ENCODE results near the gene SMARCD1.

Gene SMARCD1

DNA sequence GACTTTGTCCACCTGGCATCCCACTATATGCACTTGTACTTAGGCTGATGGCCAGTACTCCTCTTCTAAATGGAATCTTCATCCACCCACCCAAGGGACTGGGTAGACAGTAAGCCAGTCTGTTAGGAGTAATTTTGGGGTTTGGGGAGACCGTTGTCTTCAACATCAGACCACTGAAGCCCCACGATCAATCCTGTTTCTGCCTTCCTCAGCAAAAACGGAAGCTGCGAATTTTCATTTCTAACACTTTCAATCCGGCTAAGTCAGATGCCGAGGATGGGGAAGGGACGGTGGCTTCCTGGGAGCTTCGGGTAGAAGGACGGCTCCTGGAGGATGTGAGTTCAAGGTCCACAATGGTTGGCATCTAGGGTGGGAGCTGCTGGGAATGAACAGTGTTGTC, 2.0 kb downstream of the SMARCD1 start:
- peaks cover 63% of the 10 kb centered on the region for H3K36me3 ChIP-seq (ENCODE audit: insufficient read depth, insufficient read length, low read length)
- H3K9ac ChIP-seq (ENCODE audit: insufficient read length, low read depth), result no peak overlapping the region

DNA sequence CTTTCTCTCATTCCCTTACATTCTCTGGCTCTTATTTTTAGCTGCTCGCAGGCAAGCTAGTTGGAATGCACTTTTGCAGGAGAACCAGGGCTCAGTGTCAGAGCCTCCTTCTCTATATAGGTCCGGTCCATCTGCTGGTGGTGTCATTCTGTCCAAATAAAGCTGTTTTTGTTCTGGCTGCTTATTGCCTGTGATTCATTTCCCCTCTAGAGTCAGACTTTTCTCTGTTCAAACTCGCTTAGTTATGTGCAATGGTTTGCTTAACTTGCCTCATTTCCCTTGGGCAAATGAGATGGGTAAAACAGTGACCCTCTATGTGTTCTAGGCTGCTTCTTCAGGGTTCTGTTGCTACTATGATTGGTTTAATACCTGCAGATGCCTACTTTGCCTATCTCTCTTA, 2.9 kb downstream of the SMARCD1 start:
- no peak overlapping the region for H3K4me3 ChIP-seq (ENCODE audit: insufficient read length, low read depth)
- H3K27me3 ChIP-seq (ENCODE audit: insufficient read depth, insufficient read length), result no peaks in the 10 kb centered on the region
- no peaks in the 10 kb centered on the region for H3K4me1 ChIP-seq (ENCODE audit: insufficient read depth, insufficient read length)
- no peak for DNase-seq (ENCODE audit: low read depth, low spot score)
- H3K9me3 ChIP-seq (ENCODE audit: insufficient read depth, low read length), result no peaks in the 10 kb centered on the region
- peaks cover 70% of the 10 kb centered on the region for H3K36me3 ChIP-seq (ENCODE audit: insufficient read depth, insufficient read length, low read length)
- TF ChIP-seq ZNF274 (IDR thresholded peaks at IDR 0.05; ENCODE audit: low read depth, low read length) (no peak), YY1 (IDR thresholded peaks at IDR 0.05; ENCODE audit: insufficient read depth, insufficient read length) (no peak), SUZ12 (IDR thresholded peaks at IDR 0.05; ENCODE audit: extremely low read depth, insufficient read depth, insufficient read length) (no peak)
- no peak overlapping the region for H3K9ac ChIP-seq (ENCODE audit: insufficient read length, low read depth)

More for the DNA sequence above, 2.0 kb downstream of the SMARCD1 start:
- no peaks in the 10 kb centered on the region for H3K9me3 ChIP-seq (ENCODE audit: insufficient read depth, low read length)
- no peak for DNase-seq (ENCODE audit: low read depth, low spot score)
- no peaks in the 10 kb centered on the region for H3K27me3 ChIP-seq (ENCODE audit: insufficient read depth, insufficient read length)
- no peaks in the 10 kb centered on the region for H3K4me1 ChIP-seq (ENCODE audit: insufficient read depth, insufficient read length)
- H3K4me3 ChIP-seq (ENCODE audit: insufficient read length, low read depth), result no peak overlapping the region
- no peak for TF ChIP-seq YY1 (IDR thresholded peaks at IDR 0.05; ENCODE audit: insufficient read depth, insufficient read length)
- TF ChIP-seq ZNF274 (IDR thresholded peaks at IDR 0.05; ENCODE audit: low read depth, low read length), result no peak
- no peak for TF ChIP-seq SUZ12 (IDR thresholded peaks at IDR 0.05; ENCODE audit: extremely low read depth, insufficient read depth, insufficient read length)

DNA sequence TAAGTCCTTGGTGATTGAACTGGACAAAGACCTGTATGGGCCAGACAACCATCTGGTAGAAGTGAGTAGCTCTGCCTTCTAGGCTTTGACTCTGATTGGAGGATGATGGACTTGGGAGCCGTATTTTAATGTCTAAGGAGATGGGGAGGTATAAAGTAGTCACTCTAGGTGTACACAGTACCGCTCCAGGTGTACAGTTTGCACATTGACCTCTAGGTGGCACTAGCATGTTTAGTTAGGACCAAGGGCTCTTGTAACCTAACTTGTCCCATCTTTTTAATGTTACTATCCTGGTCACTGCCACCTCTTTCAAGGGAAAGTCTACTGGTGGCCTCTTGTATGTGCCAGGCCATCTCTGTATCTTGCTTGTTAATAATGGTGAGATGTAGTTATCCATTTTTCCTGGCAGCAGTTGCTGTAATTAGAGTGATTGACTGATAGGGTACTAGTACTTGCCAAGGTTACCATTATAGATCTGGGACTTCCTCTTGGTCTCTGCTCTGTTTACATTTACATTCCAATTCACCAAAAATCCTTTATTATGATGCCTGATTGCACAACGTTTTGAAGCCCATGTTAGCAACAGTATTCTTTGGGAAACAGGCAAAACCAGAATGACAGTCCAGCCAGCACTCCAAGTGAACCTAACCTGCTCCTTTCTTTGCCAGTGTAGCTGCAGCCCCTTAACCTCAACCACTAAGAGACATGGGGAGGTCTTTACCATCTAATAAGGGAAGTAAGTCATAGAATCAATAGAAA, 3.6 kb downstream of the SMARCD1 start:
- no peak overlapping the region for H3K4me3 ChIP-seq (ENCODE audit: insufficient read length, low read depth)
- no peak overlapping the region for H3K9ac ChIP-seq (ENCODE audit: insufficient read length, low read depth)
- H3K36me3 ChIP-seq (ENCODE audit: insufficient read depth, insufficient read length, low read length), result peaks cover 77% of the 10 kb centered on the region
- TF ChIP-seq ZNF274 (IDR thresholded peaks at IDR 0.05; ENCODE audit: low read depth, low read length) (no peak), YY1 (IDR thresholded peaks at IDR 0.05; ENCODE audit: insufficient read depth, insufficient read length) (no peak), SUZ12 (IDR thresholded peaks at IDR 0.05; ENCODE audit: extremely low read depth, insufficient read depth, insufficient read length) (no peak)
- H3K4me1 ChIP-seq (ENCODE audit: insufficient read depth, insufficient read length), result no peaks in the 10 kb centered on the region
- no peak for DNase-seq (ENCODE audit: low read depth, low spot score)
- no peaks in the 10 kb centered on the region for H3K9me3 ChIP-seq (ENCODE audit: insufficient read depth, low read length)
- no peaks in the 10 kb centered on the region for H3K27me3 ChIP-seq (ENCODE audit: insufficient read depth, insufficient read length)

- Histone ChIP-seq H3K4me1 (ENCODE audit: insufficient read depth, insufficient read length) (no peaks in the 10 kb centered on the region), H3K27me3 (ENCODE audit: insufficient read depth, insufficient read length) (no peaks in the 10 kb centered on the region), H3K4me3 (ENCODE audit: insufficient read length, low read depth) (no peak overlapping the region), H3K9ac (ENCODE audit: insufficient read length, low read depth) (no peak overlapping the region), H3K9me3 (ENCODE audit: insufficient read depth, low read length) (no peaks in the 10 kb centered on the region), H3K36me3 (ENCODE audit: insufficient read depth, insufficient read length, low read length) (peaks cover 87% of the 10 kb centered on the region)
- TF ChIP-seq SUZ12 (IDR thresholded peaks at IDR 0.05; ENCODE audit: extremely low read depth, insufficient read depth, insufficient read length), result no peak
- TF ChIP-seq YY1 (IDR thresholded peaks at IDR 0.05; ENCODE audit: insufficient read depth, insufficient read length), result no peak
- no peak for TF ChIP-seq ZNF274 (IDR thresholded peaks at IDR 0.05; ENCODE audit: low read depth, low read length)
- no peak for DNase-seq (ENCODE audit: low read depth, low spot score)
Observed at GRCh38 chr12:50089730-50090129, 4.6 kb downstream of the SMARCD1 start.

DNA sequence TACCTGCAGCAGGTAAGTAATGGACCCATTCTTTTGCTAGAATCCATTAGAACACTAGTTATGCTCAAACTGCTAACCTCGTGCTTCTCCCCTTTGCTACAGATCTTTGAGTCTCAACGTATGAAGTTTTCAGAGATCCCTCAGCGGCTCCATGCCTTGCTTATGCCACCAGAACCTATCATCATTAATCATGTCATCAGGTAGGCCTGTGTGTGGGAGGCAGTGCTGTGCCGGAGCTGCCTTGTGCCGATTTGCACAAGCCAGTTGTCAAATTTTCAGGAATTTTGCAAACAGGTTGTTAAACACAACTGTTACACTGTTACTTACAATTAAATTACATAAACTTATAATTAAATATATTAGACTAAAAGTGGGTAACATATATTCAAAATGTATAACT, 5.2 kb downstream of the SMARCD1 start:
- Histone ChIP-seq H3K27me3 (ENCODE audit: insufficient read depth, insufficient read length) (no peaks in the 10 kb centered on the region), H3K36me3 (ENCODE audit: insufficient read depth, insufficient read length, low read length) (peaks cover 92% of the 10 kb centered on the region), H3K9ac (ENCODE audit: insufficient read length, low read depth) (no peak overlapping the region), H3K4me3 (ENCODE audit: insufficient read length, low read depth) (no peak overlapping the region), H3K4me1 (ENCODE audit: insufficient read depth, insufficient read length) (no peaks in the 10 kb centered on the region), H3K9me3 (ENCODE audit: insufficient read depth, low read length) (no peaks in the 10 kb centered on the region)
- no peak for DNase-seq (ENCODE audit: low read depth, low spot score)
- TF ChIP-seq YY1 (IDR thresholded peaks at IDR 0.05; ENCODE audit: insufficient read depth, insufficient read length) (no peak), SUZ12 (IDR thresholded peaks at IDR 0.05; ENCODE audit: extremely low read depth, insufficient read depth, insufficient read length) (no peak), ZNF274 (IDR thresholded peaks at IDR 0.05; ENCODE audit: low read depth, low read length) (no peak)

- no peak for DNase-seq (ENCODE audit: low read depth, low spot score)
- H3K9ac ChIP-seq (ENCODE audit: insufficient read length, low read depth), result no peak overlapping the region
- H3K36me3 ChIP-seq (ENCODE audit: insufficient read depth, insufficient read length, low read length), result peaks cover 89% of the 10 kb centered on the region
- H3K27me3 ChIP-seq (ENCODE audit: insufficient read depth, insufficient read length), result no peaks in the 10 kb centered on the region
- TF ChIP-seq SUZ12 (IDR thresholded peaks at IDR 0.05; ENCODE audit: extremely low read depth, insufficient read depth, insufficient read length), result no peak
- TF ChIP-seq ZNF274 (IDR thresholded peaks at IDR 0.05; ENCODE audit: low read depth, low read length), result no peak
- no peak for TF ChIP-seq YY1 (IDR thresholded peaks at IDR 0.05; ENCODE audit: insufficient read depth, insufficient read length)
- H3K9me3 ChIP-seq (ENCODE audit: insufficient read depth, low read length), result no peaks in the 10 kb centered on the region
- no peak overlapping the region for H3K4me3 ChIP-seq (ENCODE audit: insufficient read length, low read depth)
- peaks cover 9% of the 10 kb centered on the region for H3K4me1 ChIP-seq (ENCODE audit: insufficient read depth, insufficient read length)
Observed at GRCh38 chr12:50097952-50098351, 12.8 kb downstream of the SMARCD1 start.

DNA sequence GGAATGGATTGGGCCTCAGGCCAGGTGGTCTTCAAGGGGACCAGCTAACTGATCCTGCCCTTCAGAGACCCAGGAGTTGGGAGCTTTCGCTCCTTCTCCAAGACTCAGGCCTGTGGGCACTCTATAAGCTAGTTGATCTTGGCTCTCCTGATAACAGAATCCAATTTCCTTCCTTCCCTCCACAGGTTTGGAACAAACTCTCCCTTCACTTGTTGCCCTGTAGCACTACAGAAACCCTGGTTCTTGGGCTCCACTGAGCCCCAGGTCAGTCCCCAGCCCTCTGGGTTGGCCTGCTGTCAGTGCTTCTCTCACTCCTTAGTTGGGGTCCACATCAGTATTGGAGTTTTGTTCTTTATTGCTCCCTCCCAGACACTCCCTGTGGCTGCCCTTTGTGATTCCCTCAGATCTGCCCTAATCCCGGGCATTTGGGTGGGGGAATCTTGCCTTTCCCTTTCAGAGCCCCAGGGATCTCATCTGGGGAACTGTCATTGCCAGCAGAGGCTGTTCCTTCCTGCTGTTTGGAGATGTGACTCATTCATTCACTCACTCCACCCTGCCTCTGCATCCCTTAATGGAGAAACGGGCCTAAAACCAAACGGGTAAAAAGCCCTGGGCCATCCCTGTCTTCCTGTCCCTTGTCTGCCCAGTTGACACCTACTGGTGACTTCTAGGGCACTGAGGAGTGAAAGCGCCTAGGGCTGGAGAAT, 14.3 kb downstream of the SMARCD1 start:
- H3K36me3 ChIP-seq (ENCODE audit: insufficient read depth, insufficient read length, low read length), result peaks cover 74% of the 10 kb centered on the region
- no peak overlapping the region for H3K4me3 ChIP-seq (ENCODE audit: insufficient read length, low read depth)
- peaks cover 11% of the 10 kb centered on the region for H3K4me1 ChIP-seq (ENCODE audit: insufficient read depth, insufficient read length)
- no peak overlapping the region for H3K9ac ChIP-seq (ENCODE audit: insufficient read length, low read depth)
- H3K27me3 ChIP-seq (ENCODE audit: insufficient read depth, insufficient read length), result no peaks in the 10 kb centered on the region
- TF ChIP-seq YY1 (IDR thresholded peaks at IDR 0.05; ENCODE audit: insufficient read depth, insufficient read length) (no peak), ZNF274 (IDR thresholded peaks at IDR 0.05; ENCODE audit: low read depth, low read length) (no peak), SUZ12 (IDR thresholded peaks at IDR 0.05; ENCODE audit: extremely low read depth, insufficient read depth, insufficient read length) (no peak)
- no peaks in the 10 kb centered on the region for H3K9me3 ChIP-seq (ENCODE audit: insufficient read depth, low read length)
- DNase-seq (ENCODE audit: low read depth, low spot score), result no peak
